BJ (cell line): ENCODE measurements around the gene HSBP1. TPM values are rescaled to one million over a fixed set of nuclear protein-coding genes. Genes with fewer than 3 reads are reported as not detected.

Experiments used
- CTCF ChIA-PET: fragments of 350-600 bp; formaldehyde crosslinking; extraction: SDS; loops from one replicate; lab custom pipeline; 2021; ENCODE audit warnings: antibody characterized with exemption, inconsistent platforms; lab: Yijun Ruan, JAX
- POLR2A ChIA-PET: fragments of 300-600 bp; sonication (Branson Sonifier 250); formaldehyde crosslinking; extraction: SDS; loops from one replicate; lab custom pipeline; 2021; ENCODE audit warnings: antibody characterized with exemption; lab: Charles Lee
- DNase-seq: peaks from one replicate; pipeline ENCODE4 v3.0.0-alpha.2; 2011; ENCODE audit warnings: low read depth
- H3K27me3 ChIP-seq: 2 replicates; pipeline ENCODE4 v1.6.0; 2011; ENCODE audit warnings: low read length; ENCODE audit not compliant: control insufficient read depth, insufficient read depth
- H3K36me3 ChIP-seq: 2 replicates; pipeline ENCODE4 v1.5.1; 2011; ENCODE audit warnings: low read length; ENCODE audit not compliant: control insufficient read depth, insufficient read depth
- H3K4me3 ChIP-seq: 2 replicates; pipeline ENCODE4 v1.5.1; 2011; ENCODE audit warnings: low read depth, mild to moderate bottlenecking, control low read depth, low read length
- polyA plus RNA-seq: library from polyadenylated mRNA; depleted of rRNA; stranded (reverse); fragments of >200 nt; gene quantifications from 2 replicates; pipeline ENCODE4 v1.2.3, GENCODE V29; 2011
- TF ChIP-seq, protein P1 (sequence below): IDR thresholded peaks from 2 replicates; pipeline ENCODE4 v1.5.1; 2011; ENCODE audit warnings: low read depth, mild to moderate bottlenecking, control low read depth, inconsistent platforms, low read length, moderate library complexity; ENCODE audit not compliant: insufficient read depth

Gene HSBP1
- polyA plus RNA-seq, 1 experiment = 165 TPM

DNA sequence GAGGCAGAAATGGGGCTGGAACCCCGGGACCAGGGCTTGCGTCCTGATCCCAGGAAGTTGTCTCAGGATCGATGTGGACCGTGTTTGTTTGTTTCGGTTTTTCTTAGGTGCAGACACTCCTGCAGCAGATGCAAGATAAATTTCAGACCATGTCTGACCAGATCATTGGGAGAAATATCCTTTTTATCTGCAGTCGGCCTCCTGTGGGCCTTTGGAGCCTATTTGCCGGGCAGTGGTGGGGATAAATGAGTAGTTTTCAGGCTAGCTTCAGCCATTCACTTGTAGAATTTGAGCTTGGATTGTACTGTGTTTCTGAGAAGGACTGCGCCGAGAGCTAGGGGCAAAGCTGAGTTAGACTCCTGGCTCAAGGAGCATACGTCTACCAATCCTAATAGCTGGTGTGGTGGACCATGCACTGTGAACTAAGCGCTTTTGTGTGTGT, 816 bp downstream of the HSBP1 start:
- ChIA-PET CTCF (interaction anchor here (1.3 kb wide), 1 partner anchor 18 kb away, joined by 3 read pairs; no protein-coding TSS in a partner anchor), POLR2A (no interaction called here)
- no peaks in the 10 kb centered on the region for H3K27me3 ChIP-seq
- TF ChIP-seq, protein P1, sequence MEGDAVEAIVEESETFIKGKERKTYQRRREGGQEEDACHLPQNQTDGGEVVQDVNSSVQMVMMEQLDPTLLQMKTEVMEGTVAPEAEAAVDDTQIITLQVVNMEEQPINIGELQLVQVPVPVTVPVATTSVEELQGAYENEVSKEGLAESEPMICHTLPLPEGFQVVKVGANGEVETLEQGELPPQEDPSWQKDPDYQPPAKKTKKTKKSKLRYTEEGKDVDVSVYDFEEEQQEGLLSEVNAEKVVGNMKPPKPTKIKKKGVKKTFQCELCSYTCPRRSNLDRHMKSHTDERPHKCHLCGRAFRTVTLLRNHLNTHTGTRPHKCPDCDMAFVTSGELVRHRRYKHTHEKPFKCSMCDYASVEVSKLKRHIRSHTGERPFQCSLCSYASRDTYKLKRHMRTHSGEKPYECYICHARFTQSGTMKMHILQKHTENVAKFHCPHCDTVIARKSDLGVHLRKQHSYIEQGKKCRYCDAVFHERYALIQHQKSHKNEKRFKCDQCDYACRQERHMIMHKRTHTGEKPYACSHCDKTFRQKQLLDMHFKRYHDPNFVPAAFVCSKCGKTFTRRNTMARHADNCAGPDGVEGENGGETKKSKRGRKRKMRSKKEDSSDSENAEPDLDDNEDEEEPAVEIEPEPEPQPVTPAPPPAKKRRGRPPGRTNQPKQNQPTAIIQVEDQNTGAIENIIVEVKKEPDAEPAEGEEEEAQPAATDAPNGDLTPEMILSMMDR = no peak
- DNase-seq = no peak
- peak overlapping the region; percentile 74 for H3K4me3 ChIP-seq
- peaks cover 4% of the 10 kb centered on the region for H3K36me3 ChIP-seq

DNA sequence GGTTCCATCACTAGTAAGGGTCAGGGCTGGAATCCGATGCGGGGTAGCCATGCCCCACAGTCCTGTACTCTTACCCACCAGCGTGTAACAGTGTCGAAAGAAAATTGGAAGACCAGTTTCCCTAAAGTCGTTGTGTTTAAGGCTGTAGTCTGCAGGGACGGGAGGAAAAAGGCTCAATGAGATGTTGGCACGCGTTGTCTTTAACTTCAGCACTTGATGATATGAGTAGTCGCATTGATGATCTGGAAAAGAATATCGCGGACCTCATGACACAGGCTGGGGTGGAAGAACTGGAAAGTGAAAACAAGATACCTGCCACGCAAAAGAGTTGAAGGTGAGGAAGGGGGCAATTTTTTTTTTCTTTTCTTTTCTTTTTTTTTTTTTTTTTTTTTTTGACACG, 1.3 kb downstream of the HSBP1 start:
- CTCF ChIA-PET = interaction anchor here (1.3 kb wide), 1 partner anchor 17 kb away, joined by 3 read pairs; no protein-coding TSS in a partner anchor
- no peaks in the 10 kb centered on the region for H3K27me3 ChIP-seq
- TF ChIP-seq, protein P1 = no peak
- POLR2A ChIA-PET = no interaction called here
- DNase-seq = no peak
- H3K36me3 ChIP-seq = peaks cover 4% of the 10 kb centered on the region
- H3K4me3 ChIP-seq = peak overlapping the region; percentile 74

DNA sequence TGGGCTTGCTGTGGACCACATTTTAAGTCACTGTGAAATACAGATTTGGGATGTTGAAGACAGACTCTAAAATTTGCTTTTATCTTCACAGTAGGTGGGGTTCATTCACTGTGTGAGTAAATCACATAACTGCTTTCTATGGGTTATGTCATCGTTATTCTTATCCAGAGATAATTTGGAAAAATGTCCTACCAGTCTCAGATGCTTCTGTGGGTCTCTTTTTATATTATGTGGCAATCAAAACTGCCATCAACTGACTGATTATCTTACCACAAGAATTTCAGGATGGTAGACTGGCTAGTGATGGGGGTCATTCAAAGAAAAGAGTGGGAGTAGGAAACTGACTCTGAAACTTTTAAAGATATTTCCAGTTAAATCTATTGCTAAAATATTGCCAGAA, 3.1 kb downstream of the HSBP1 start:
- TF ChIP-seq, protein P1 = no peak
- Histone ChIP-seq H3K4me3 (no peak overlapping the region), H3K27me3 (no peaks in the 10 kb centered on the region), H3K36me3 (peaks cover 4% of the 10 kb centered on the region)
- POLR2A ChIA-PET = no interaction called here
- CTCF ChIA-PET = interaction anchor here (0.6 kb wide), 1 partner anchor 128 kb away, joined by 3 read pairs; no protein-coding TSS in a partner anchor
- DNase-seq = no peak

DNA sequence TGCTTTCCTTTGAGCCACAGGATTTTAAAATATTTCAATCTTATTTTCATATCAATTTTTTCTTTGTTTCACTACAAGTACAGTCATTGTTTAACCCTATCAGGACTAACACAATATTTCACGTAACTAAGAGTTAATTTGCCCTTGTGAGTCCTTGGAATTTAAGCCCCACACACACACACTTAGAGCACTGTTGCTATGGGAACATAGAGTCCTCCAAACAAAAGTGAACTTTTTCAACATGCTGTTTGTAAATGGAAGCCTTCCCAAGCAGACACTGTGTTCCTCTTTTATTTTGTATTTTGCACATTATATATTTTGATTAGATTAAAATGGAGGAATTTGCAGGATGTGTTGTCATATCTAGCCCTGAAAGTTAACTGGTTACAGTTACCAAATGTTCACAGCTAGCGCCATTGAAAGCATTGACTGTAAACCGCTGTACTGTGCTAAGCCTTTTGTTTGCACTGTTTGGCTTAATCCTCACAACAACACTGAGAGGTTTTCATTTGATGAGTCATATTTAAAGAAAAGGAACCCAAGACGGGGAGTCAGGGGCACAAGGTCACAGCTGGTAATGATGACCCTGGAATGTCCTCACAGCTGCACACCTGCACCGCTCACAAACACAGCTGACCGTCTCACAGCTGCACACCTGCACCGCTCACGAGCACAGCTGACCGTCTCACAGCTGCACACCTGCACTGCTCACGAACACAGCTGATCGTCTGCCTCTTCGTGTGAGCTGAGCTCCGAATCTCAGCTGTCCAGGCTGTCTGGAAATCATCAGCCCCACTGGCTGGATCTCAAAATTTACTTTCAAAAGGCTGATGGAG, 6.3 kb downstream of the HSBP1 start:
- Histone ChIP-seq H3K4me3 (0 out of 2 replicates have a peak overlapping the region, but pooled peaks have one; percentile 10), H3K27me3 (no peaks in the 10 kb centered on the region; the same call in none of the 2 replicates), H3K36me3 (peaks cover 4% of the 10 kb centered on the region)
- POLR2A ChIA-PET = no interaction called here
- TF ChIP-seq, protein P1 = no peak
- CTCF ChIA-PET = interaction anchor here (0.6 to 1.0 kb wide), 2 partner anchors 11 to 27 kb away, joined by 3 read pairs; no protein-coding TSS in a partner anchor
- DNase-seq = peak; percentile 62

DNA sequence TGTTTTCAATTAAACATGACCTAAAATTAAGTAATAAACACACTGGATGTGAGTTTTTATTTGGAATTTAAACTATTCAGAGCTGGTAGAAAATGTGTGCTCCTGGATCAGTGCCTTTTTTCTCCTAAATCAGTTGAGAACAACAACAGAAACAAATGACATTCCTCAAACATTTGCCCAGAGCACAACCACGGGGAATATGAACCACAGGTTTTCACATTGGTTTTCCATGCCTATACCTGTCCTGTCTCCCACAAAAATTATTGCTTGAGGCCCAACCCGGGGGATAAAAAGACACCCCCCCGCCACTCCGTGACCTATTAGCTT, 6.8 kb downstream of the HSBP1 start:
- H3K36me3 ChIP-seq = peaks cover 4% of the 10 kb centered on the region
- DNase-seq = no peak
- no peaks in the 10 kb centered on the region; the same call in none of the 2 replicates for H3K27me3 ChIP-seq
- TF ChIP-seq, protein P1 = no peak
- POLR2A ChIA-PET = no interaction called here
- CTCF ChIA-PET = interaction anchor here (0.6 to 1.0 kb wide), 2 partner anchors 11 to 27 kb away, joined by 3 read pairs; no protein-coding TSS in a partner anchor
- no peak overlapping the region for H3K4me3 ChIP-seq
